Upper lobe of left lung (tissue), 6 donors: Measurements from ENCODE around the gene SNAP23. TPM values are rescaled to one million over a fixed set of nuclear protein-coding genes. Genes with fewer than 3 reads are reported as not detected.
A peak's percentile ranks its signal among the peaks of the same experiment; 100 is the strongest.

ENCODE experiments used
- ATAC-seq, 2 donors: fragments of 200-7000 bp; cut with Tn5 transposase; one replicate each; pipeline ENCODE4 v1.9.1; 2022; ENCODE audit warnings: mild to moderate bottlenecking in 2 of 2, moderate library complexity in 2 of 2; ENCODE audit not compliant: low FRiP score in 2 of 2
- DNase-seq, 2 donors: peaks; one replicate each; pipeline ENCODE4 v3.0.0-alpha.2; 2019 to 2020
- H3K27ac ChIP-seq, 4 donors: fragments of 200-600 bp; sonication (generic); one replicate each; pipeline ENCODE4 v1.5.1; 2016 to 2019
- H3K27me3 ChIP-seq, 4 donors: fragments of 200-600 bp; sonication (generic); one replicate each; pipeline ENCODE4 v1.5.1; 2017 to 2019
- H3K36me3 ChIP-seq, 4 donors: fragments of 200-600 bp; sonication (generic); one replicate each; pipeline ENCODE4 v1.5.1; 2016 to 2019
- H3K4me1 ChIP-seq, 4 donors: fragments of 200-600 bp; sonication (generic); one replicate each; pipeline ENCODE4 v1.5.1; 2018 to 2019
- H3K4me3 ChIP-seq, 4 donors: fragments of 200-600 bp; sonication (generic); one replicate each; pipeline ENCODE4 v1.5.1; 2017 to 2019; ENCODE audit warnings: mild to moderate bottlenecking in 2 of 4, moderate library complexity in 1 of 4
- H3K9me3 ChIP-seq, 4 donors: fragments of 200-600 bp; sonication (generic); one replicate each; pipeline ENCODE4 v1.5.1; 2018 to 2019
- EP300 ChIP-seq, 4 donors: sonication (generic); formaldehyde crosslinking; IDR thresholded peaks; one replicate each; pipeline ENCODE4 v1.5.1; 2017; ENCODE audit warnings: antibody characterized with exemption in 4 of 4, control low read depth in 2 of 4
- POLR2A ChIP-seq, 4 donors: fragments of 450-650 bp; IDR thresholded peaks; one replicate each; pipeline ENCODE4 v1.5.1; 2016 to 2017; ENCODE audit warnings: antibody characterized with exemption in 4 of 4, mild to moderate bottlenecking in 2 of 4
- POLR2AphosphoS5 ChIP-seq, 2 donors: sonication (generic); formaldehyde crosslinking; IDR thresholded peaks; one replicate each; pipeline ENCODE4 v1.5.1; 2017; ENCODE audit warnings: antibody characterized with exemption in 2 of 2
- WGBS, 2 donors: methylation state at CpG; one replicate each; pipeline ENCODE4 v1.1.5; 2017 to 2018; 5-methylcytosine and 5-hydroxymethylcytosine counted together
- total RNA-seq, 6 donors: library from RNA; depleted of rRNA in 4 of 6; stranded (reverse); fragments of >200 nt in 4 of 6; gene quantifications; one replicate each; pipeline versions ENCODE4 v1.1.0 to v1.2.1, GENCODE V29; 2016 to 2021
- TF ChIP-seq, protein P1 (sequence below), 6 experiments: fragments of 450-650 bp in 4 of 6; fragments of 200-600 bp in 2 of 6; sonication (generic) in 2 of 6; IDR thresholded peaks; one replicate each; pipeline ENCODE4 v1.5.1; 2016 to 2019; ENCODE audit warnings: antibody characterized with exemption in 6 of 6
- donor health status: DM: no; HTN: no; CAD: no; lungs with moderate emphysema.
- donor health status: DM: no; HTN: yes; CAD: no; lungs with severe emphysema.

The SNAP23 gene
- total RNA-seq, 6 donors from 2014 or later, result 47.3 to 108 (median 63.7) TPM

GRCh38 chr15:42502477-42502876, 7.0 kb downstream of the SNAP23 start:
- no peak overlapping the region for H3K4me3 ChIP-seq
- no peaks in the 10 kb centered on the region for H3K27me3 ChIP-seq
- ATAC-seq (no peak), DNase-seq (no peak)
- H3K9me3 ChIP-seq, result no peaks in the 10 kb centered on the region
- H3K27ac ChIP-seq, result peak overlapping the region in 2 of 4 donors; percentile 57
- 59 to 87% methylated on average over 4 of the region's 4 CpGs for WGBS, 2 donors
- H3K4me1 ChIP-seq, result peaks cover 56 to 66% (median 61%) of the 10 kb centered on the region in 4 donors
- TF ChIP-seq POLR2A (IDR thresholded peaks at IDR 0.05), result no peak
- no peak for TF ChIP-seq EP300 (IDR thresholded peaks at IDR 0.05)
- TF ChIP-seq, protein P1, sequence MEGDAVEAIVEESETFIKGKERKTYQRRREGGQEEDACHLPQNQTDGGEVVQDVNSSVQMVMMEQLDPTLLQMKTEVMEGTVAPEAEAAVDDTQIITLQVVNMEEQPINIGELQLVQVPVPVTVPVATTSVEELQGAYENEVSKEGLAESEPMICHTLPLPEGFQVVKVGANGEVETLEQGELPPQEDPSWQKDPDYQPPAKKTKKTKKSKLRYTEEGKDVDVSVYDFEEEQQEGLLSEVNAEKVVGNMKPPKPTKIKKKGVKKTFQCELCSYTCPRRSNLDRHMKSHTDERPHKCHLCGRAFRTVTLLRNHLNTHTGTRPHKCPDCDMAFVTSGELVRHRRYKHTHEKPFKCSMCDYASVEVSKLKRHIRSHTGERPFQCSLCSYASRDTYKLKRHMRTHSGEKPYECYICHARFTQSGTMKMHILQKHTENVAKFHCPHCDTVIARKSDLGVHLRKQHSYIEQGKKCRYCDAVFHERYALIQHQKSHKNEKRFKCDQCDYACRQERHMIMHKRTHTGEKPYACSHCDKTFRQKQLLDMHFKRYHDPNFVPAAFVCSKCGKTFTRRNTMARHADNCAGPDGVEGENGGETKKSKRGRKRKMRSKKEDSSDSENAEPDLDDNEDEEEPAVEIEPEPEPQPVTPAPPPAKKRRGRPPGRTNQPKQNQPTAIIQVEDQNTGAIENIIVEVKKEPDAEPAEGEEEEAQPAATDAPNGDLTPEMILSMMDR (IDR thresholded peaks at IDR 0.05), result no peak
- no peak for TF ChIP-seq POLR2AphosphoS5 (IDR thresholded peaks at IDR 0.05)
- H3K36me3 ChIP-seq, result no peaks in the 10 kb centered on the region

DNA sequence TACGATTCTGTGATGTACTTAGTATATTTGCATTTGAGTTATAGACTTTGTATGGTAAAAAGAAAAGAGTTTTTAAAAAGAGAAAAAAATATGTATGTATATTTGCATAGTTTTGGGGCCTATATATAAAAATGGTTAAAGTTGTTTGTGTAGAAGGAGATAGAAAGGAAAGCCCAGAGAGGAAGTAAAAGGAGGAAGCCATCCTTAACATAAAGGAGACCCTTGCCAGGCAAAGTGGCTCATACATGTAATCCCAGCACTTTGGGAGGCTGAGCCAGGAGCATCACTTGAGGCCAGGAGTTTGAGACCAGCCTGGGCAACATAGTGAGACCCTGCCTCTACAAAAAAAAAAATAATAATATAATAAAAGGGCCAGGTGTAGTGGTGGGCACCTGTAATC, 8.4 kb downstream of the SNAP23 start:
- H3K4me1 ChIP-seq, result peaks cover 51 to 66% (median 59%) of the 10 kb centered on the region in 4 donors
- no peaks in the 10 kb centered on the region for H3K27me3 ChIP-seq
- no peaks in the 10 kb centered on the region for H3K36me3 ChIP-seq
- WGBS, 2 donors, result 75 to 77% methylated on average over 1 of the region's 1 CpG
- TF ChIP-seq EP300 (IDR thresholded peaks at IDR 0.05) (no peak), POLR2AphosphoS5 (IDR thresholded peaks at IDR 0.05) (no peak), POLR2A (IDR thresholded peaks at IDR 0.05) (no peak)
- TF ChIP-seq, protein P1 (IDR thresholded peaks at IDR 0.05), result no peak
- DNase-seq (no peak), ATAC-seq (no peak)
- no peaks in the 10 kb centered on the region for H3K9me3 ChIP-seq
- no peak overlapping the region for H3K4me3 ChIP-seq
- peak overlapping the region in 2 of 4 donors; percentile 13 to 57 for H3K27ac ChIP-seq

DNA sequence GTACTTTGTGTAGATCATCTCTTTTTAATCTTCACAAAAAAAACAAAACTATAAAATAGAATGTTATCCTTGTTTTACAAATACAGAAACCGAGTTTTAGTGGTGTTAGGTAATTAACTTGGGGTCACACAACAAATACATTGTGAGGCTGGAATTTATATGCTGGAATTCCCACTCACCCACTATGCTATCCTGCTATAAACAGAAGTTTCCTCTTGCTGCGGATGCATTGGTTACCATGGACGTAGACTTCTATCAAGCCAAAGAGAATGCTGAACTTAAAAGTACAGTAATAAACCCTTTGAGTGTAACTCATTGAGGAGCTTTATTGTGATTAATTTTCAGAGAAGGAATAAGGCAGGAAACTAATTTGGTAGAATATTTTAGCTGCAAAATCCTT, 9.2 kb downstream of the SNAP23 start:
- ATAC-seq (no peak), DNase-seq (no peak)
- Histone ChIP-seq H3K4me3 (no peak overlapping the region), H3K27me3 (no peaks in the 10 kb centered on the region), H3K27ac (peak overlapping the region in 2 of 4 donors; percentile 13 to 19), H3K36me3 (no peaks in the 10 kb centered on the region), H3K4me1 (peaks cover 45 to 63% (median 54%) of the 10 kb centered on the region in 4 donors), H3K9me3 (no peaks in the 10 kb centered on the region)
- TF ChIP-seq, protein P1 (IDR thresholded peaks at IDR 0.05), result no peak
- 38 to 64% methylated on average over 3 of the region's 3 CpGs for WGBS, 2 donors

- Histone ChIP-seq H3K27ac (no peak overlapping the region), H3K9me3 (no peaks in the 10 kb centered on the region), H3K4me3 (no peak overlapping the region), H3K27me3 (no peaks in the 10 kb centered on the region), H3K4me1 (peaks cover 36 to 61% (median 48%) of the 10 kb centered on the region in 4 donors), H3K36me3 (no peaks in the 10 kb centered on the region)
- TF ChIP-seq POLR2A (IDR thresholded peaks at IDR 0.05), result no peak
- ATAC-seq (no peak), DNase-seq (no peak)
- 84 to 89% methylated on average over 4 of the region's 4 CpGs for WGBS, 2 donors
Observed at GRCh38 chr15:42507514-42507913, 12.1 kb downstream of the SNAP23 start.

DNA sequence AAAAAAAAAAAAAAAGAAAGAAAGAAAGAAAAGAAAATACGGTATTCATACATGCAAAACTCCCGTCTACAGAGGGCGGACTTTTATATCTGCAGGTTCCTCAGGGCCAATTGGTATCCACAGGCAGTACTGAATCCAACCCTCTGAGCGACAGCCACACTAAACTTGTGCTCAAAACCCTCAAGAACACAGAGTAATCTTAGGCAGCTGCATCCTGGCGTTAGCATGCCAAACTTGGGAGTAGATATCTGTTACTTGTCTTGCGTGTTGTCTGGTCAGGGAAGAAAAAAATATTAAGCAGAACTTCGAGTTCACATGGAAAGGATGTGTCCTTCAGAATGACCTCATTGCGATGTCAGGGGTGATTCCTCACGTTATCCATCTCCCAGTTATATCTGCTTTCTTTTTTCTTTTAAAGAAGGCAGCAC, 12.8 kb downstream of the SNAP23 start:
- Histone ChIP-seq H3K27me3 (no peaks in the 10 kb centered on the region), H3K36me3 (peaks cover 0 to 4% (median under 1%) of the 10 kb centered on the region in 4 donors), H3K9me3 (no peaks in the 10 kb centered on the region), H3K4me1 (peaks cover 30 to 60% (median 43%) of the 10 kb centered on the region in 4 donors), H3K4me3 (no peak overlapping the region), H3K27ac (peak overlapping the region in 1 of 4 donors; percentile 40)
- ATAC-seq (peak in 1 of 2 donors; percentile 70), DNase-seq (no peak)
- WGBS, 2 donors, result 52 to 57% methylated on average over 9 of the region's 9 CpGs
- TF ChIP-seq POLR2AphosphoS5 (IDR thresholded peaks at IDR 0.05) (no peak), EP300 (IDR thresholded peaks at IDR 0.05) (peak in 1 of 4 donors; percentile 7)
